Hematopoietic multipotent progenitor cell treated with erythropoietin and hydrocortisone succinate and interleukin-3 and kit ligand, for 6 days (in vitro differentiated cells): ENCODE measurements around the gene MGST2.
"Not testable (repeated sequence)": the region's sequence is repeated elsewhere in the genome, so short reads cannot be mapped to it uniquely, and the experiment has no call there.

Experiments used
- DNase-seq: peaks from one replicate; pipeline ENCODE4 v3.0.0-alpha.2; 2015

Gene MGST2

GRCh38 chr4:139665690-139666529 is at the start of gene MGST2:
Gene MGST2, plus strand, starts transcription at chr4:139665819. Its CDS starts 201 bp downstream, at chr4:139666020.
- peak; percentile 97 for DNase-seq

- peak; percentile 44 for DNase-seq
Measured at GRCh38 chr4:139617702-139618490, 47.7 kb upstream of the MGST2 start.

- DNase-seq: peak; percentile 77
Measured at GRCh38 chr4:139619644-139620043, 46.0 kb upstream of the MGST2 start.

DNA sequence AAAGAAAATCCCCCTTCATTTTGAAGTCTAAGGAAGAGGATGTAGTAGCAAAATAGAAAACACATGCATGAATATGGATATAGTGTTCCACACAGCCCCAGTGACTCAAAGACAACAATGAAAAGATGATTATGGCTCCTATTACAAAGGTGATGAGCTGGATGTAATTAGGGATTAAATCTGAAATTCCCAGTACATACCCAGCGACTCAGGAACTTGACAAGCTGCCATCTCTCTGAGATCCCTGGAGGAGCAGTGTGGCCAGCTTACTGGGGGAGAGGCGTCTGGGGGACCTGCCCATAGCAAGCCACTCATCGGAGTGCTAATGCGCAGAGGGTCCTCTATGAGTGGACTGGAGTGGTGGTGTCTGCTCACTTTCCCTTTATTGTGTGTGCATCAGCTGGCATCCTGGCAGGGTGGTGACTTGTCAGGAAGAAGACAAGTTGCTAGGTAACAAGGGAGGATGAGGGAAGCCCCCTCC is 42.7 kb upstream of the MGST2 start:
- DNase-seq: no peak

GRCh38 chr4:139624441-139625092 is 41.1 kb upstream of the MGST2 start:
- DNase-seq: no peak

GRCh38 chr4:139625093-139625455 is 40.5 kb upstream of the MGST2 start:
- no peak for DNase-seq

DNA sequence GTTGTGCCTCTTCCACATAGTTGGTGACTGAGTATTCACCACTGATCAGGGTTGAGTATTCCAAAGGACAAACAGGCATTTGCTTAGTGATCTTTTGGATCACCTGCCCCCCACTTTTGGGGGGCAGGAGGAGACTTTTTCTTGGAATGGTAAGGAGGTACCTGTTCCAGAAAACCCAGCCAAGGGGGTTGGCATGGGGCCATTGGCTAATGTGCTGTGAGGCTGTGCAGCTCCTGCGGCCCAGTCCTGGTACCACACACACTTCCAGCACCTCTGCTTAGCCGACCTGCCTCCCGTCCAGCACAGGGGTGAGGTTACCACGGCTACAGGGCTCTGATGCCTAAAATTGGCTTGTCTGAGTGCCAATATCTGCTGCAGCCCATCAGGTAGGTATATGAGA is 40.1 kb upstream of the MGST2 start:
- DNase-seq: no peak

DNA sequence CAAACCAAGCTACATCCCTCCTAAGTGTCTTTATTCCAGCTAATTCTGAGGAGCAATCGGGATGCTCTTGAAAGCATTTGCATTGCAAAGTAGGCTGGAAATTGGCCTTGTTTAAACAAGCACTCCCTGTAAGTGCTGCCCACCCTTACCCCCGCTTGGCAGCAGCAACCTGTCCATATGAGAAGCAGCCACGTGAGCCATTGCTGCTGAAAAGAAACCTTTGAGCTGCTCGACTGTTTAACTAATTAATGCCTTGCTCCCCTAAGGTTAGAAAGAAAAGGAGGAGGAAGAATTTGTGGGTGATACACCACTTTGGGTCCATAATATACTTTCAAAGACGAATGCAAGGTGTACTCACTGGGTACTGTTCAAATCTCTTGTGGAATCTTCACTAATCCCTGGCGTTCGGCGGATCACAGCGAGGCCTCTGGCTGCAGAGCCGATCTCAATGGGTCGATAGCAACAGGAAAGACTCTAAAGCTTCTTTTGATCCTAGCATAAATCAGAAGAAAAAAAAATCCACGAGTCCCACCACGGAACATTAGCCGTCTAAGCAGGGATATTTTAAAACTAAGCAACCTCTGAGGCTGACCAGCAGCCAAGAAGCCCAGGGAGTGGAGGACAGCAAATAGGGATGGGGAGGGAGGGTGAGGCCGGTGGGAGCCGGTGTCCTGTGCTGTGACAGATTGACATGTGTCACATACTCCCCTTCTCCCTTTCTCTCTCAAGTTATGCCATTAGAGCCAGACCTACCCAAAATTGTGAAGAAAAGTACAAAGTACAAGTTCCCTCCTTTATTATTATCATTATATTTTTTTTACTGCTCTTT is 37.2 kb upstream of the MGST2 start:
- no peak for DNase-seq

DNA sequence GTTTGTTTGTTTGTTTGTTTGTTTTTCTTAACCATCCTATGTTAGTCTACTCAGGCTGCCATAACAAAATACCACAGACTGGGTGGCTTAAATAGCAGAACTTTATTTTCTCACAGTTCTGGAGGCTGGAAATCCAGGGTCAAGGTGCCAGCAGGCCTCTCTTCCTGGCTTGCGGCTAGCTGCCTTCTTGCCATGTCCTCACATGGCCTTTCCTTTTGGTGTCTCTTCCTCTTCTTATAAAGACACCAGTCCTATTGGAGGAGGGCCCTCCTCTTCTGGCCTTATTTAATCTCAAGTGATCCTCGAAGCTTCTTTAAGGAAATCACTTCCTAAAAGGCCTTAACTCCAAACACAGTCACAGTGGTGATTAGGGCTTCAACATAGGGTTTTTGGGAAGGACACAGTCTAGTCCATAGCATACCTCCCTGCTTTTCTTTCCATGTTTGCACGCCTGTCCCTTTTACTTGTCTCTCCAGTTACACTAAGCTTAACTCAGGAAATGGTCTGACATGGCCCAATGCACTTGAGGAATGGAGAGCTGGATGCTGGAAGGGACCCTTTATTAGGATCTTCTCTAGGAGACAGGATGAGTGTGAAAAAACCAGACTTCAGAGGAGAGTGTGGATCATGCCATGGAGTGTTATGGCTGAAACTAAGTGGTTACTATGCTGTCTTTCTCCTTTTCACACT is 36.0 kb upstream of the MGST2 start:
- no peak for DNase-seq

DNA sequence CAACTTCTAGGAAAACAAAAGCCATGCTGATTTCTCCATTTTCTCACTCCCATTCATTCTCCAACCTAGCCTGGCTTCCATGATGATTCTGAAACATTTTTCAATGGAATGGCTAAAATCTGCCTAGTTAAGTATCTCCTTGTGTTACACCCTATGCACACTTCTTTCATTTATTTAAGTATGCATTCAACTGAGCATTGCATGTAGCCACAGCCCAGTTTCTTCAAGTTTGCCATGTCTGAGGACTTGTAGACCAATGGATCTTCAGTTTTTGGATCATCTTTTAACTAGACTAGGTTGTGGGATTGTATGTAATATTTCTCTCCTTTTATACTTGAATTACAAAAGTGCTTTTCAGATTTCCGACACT is 35.5 kb upstream of the MGST2 start:
- no peak for DNase-seq

- no peak for DNase-seq
Measured at GRCh38 chr4:139630991-139631390, 34.6 kb upstream of the MGST2 start.

GRCh38 chr4:139631791-139632190 is 33.8 kb upstream of the MGST2 start:
- no peak for DNase-seq

DNA sequence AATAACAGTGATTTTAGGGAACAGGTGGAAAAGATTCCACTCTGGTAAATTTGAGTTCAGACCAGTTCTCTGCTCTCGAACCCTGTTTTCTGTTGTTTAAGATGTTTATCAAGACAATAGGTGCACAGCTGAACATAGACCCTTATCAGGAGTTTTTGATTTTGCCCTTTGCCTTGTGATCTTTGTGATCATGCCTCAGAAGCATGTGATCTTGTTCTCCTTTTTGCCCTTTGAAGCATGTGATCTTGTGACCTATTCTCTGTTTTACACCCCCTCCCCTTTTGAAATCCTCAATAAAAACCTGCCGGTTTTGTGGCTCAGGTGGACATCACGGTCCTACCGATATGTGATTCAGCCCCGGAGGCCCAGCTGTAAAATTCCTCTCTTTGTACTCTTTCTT is 32.9 kb upstream of the MGST2 start:
- not testable (repeated sequence) for DNase-seq

DNA sequence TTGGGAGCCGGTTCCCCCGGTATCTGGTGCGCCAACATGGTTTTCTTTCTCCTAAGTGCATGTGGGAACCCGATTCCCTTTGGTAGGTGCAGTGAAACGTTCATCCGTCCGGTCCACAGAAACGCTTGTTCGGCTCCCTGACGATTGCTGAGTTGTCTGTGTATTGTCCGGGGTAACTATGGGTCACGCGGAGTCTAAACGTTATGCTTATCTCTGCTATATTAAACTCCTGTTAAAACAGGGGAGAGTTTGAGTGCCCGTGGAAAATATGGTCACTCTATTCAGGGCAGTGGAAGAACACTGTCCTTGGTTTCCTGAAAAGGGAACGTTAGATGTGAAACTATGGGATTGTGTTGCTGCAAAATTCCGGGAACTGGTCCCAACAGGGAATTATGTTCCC is 32.4 kb upstream of the MGST2 start:
- no peak for DNase-seq

DNA sequence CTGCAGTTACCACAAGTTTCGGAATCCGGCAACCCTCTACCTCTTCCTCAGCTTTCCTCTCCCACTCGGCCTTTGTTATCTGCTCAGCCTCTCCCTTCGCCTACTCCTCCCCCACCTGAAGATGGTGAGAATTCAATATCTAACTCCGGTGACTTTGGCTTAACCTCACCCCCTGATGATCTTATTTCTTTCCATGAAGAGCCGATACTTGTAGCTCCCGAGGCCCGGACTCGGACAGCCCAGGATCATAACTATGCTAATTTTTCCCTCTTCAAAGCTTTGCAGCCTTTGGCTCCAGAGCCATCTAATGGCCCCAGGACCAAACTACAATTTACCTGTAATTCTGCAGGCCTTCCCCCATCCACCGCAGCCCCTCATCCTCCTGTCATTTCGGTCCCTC is 32.0 kb upstream of the MGST2 start:
- no peak for DNase-seq

DNA sequence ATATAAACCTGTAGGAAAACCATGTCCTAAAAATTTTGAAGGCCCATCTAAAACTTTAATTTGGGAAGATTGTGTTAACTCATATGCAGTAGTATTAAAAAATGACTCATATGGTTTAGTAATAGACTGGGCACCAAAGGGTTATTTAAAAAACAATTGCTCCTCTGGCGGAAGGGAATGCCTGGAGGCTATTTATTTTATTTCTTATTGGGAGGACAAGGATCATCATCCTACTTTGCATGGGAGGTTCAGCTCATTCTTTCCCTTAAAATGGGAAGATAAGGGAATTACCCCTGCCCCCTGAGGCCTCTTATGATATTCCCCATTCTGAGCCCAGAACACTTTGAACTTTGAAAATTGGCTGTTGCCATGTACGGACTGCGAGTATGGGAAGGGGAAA is 29.7 kb upstream of the MGST2 start:
- no peak for DNase-seq

DNA sequence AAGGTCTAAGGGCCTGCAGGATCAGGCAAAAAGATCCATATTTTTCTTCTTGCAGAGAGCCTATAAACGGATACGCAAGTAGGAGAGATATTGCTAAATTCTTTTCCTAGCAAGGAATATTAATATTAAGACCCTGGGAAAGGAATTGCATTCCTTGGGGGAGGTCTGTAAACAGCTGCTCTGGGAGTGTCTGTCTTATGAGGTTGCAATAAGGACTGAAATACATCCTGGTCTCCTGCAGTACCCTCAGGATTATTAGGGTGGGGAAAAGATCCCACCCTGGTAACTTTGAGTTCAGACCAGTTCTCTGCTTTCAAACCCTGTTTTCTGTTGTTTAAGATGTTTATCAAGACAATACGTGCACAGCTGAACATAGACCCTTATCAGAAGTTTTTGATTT is 27.3 kb upstream of the MGST2 start:
- not testable (repeated sequence) for DNase-seq

- no peak for DNase-seq
Measured at GRCh38 chr4:139639654-139640053, 26.0 kb upstream of the MGST2 start.

GRCh38 chr4:139641218-139641617 is 24.4 kb upstream of the MGST2 start:
- no peak for DNase-seq

- no peak for DNase-seq
Measured at GRCh38 chr4:139642364-139642763, 23.3 kb upstream of the MGST2 start.

- DNase-seq: no peak
Measured at GRCh38 chr4:139643042-139643895, 22.4 kb upstream of the MGST2 start.
